ENCODE results near the gene CHIC2. TPM values are rescaled to one million over a fixed set of nuclear protein-coding genes. Genes with fewer than 3 reads are reported as not detected.

Gene CHIC2
- total and polyA plus RNA-seq, 2 of the 8 experiments (the other 6 are each of a cell fraction or from before 2014, with no cell fraction given) = 4.5 to 10.9 TPM

DNA sequence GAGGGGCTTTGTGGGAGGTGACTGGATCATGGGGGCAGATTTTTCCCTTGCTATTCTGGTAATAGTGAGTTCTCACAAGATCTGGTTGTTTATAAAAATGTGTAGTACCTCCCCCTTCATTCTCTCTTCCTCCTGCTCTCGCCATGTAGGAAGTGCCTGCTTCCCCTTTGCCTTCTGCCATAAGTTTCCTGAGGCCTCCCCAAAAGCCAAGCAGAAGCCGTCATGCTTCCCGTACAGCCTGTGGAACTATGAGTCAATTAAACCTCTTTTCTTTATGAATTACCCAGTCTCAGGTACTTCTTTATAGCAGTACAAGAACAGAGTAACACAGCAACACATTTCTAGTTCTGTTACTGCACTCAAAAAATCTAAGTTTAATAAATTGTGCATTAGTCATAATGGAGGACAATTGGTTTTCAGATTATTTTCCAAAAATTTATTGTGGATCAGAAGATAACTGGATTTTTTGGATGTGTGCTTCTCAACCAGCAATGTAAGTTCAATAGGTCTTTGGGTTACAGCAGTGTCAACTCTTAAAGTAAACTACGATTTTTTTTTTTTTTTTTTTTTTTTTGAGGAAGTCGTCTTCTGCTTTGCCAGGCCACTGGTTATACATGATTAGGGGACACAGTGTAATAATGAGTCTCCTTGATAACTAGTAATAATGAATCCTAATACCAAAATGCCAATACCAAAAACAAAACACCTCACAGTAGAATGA, 69.9 kb downstream of the CHIC2 start:
- H3K4me3 ChIP-seq (ENCODE audit: extremely low read depth in 1 of 4, insufficient read depth in 2 of 4, low read depth in 3 of 4, low read length in 4 of 4) = no peak overlapping the region
- H2AFZ ChIP-seq (ENCODE audit: low read length) = no peak overlapping the region
- H3K23ac ChIP-seq (ENCODE audit: insufficient read length) = no peak overlapping the region
- WGBS, 2 experiments (ENCODE audit: extremely low coverage in 1 of 2, insufficient coverage in 1 of 2, insufficient read length in 1 of 2, insufficient replicate concordance in 2 of 2, low coverage in 1 of 2, low lambda C conversion rate in 2 of 2, missing lambda C conversion rate in 1 of 2) = 93% methylated on average over 5 of the region's 5 CpGs; no CpG with 5 or more reads in 1 of the 2 experiments
- no peaks in the 10 kb centered on the region for H3K23me2 ChIP-seq (ENCODE audit: low read depth, low read length)
- H3K27me3 ChIP-seq (replicated peaks in 1 of 4; ENCODE audit: control insufficient read depth in 3 of 4, extremely low read depth in 1 of 4, insufficient read depth in 3 of 4, low read length in 3 of 4) = no peaks in the 10 kb centered on the region
- H3K27ac ChIP-seq (ENCODE audit: low read depth, low read length) = no peak overlapping the region
- no peak overlapping the region for H2BK20ac ChIP-seq (ENCODE audit: low read length)
- H2BK5ac ChIP-seq (ENCODE audit: low read depth, low read length) = no peak overlapping the region
- TF ChIP-seq SP2 (IDR thresholded peaks at IDR 0.05; ENCODE audit: low read length) = no peak
- no peak for TF ChIP-seq HDAC6 (IDR thresholded peaks at IDR 0.05; ENCODE audit: low read depth, low read length)
- TF ChIP-seq, protein P1, sequence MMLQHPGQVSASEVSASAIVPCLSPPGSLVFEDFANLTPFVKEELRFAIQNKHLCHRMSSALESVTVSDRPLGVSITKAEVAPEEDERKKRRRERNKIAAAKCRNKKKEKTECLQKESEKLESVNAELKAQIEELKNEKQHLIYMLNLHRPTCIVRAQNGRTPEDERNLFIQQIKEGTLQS (IDR thresholded peaks at IDR 0.05; ENCODE audit: insufficient read depth, low read depth, low read length) = no peak
- TF ChIP-seq CBX5 (IDR thresholded peaks at IDR 0.05; ENCODE audit: low read depth, low read length) = no peak
- no peak for TF ChIP-seq RNF2 (IDR thresholded peaks at IDR 0.05; ENCODE audit: borderline replicate concordance, low read depth, low read length, missing control alignments, poor library complexity, severe bottlenecking)
- no peak for TF ChIP-seq TAF1 (IDR thresholded peaks at IDR 0.05; ENCODE audit: low read depth, low read length)
- TF ChIP-seq RAD21 (IDR thresholded peaks at IDR 0.05 in 1 of 2, conservative IDR thresholded peaks at IDR 0.05 in 1 of 2; ENCODE audit: low read depth in 2 of 2, low read length in 2 of 2) = no peak
- TF ChIP-seq GTF2F1 (IDR thresholded peaks at IDR 0.05; ENCODE audit: borderline replicate concordance, low read depth, low read length) = no peak
- TF ChIP-seq EP300 (IDR thresholded peaks at IDR 0.05; ENCODE audit: borderline replicate concordance in 1 of 2, low read depth in 2 of 2, low read length in 2 of 2) = no peak
- no peaks in the 10 kb centered on the region for H3K36me3 ChIP-seq (ENCODE audit: control insufficient read depth in 2 of 4, insufficient read depth in 4 of 4, low read length in 3 of 4)
- H3K56ac ChIP-seq (replicated peaks; ENCODE audit: insufficient read length, low read depth, low read length) = no peak overlapping the region
- H3K9me3 ChIP-seq (ENCODE audit: insufficient read depth in 2 of 2, low read depth in 1 of 2, low read length in 1 of 2) = no peaks in the 10 kb centered on the region
- CTCF ChIA-PET (ENCODE audit: partially characterized antibody) = no interaction called here
- no peak overlapping the region for H3K14ac ChIP-seq (ENCODE audit: insufficient read length)
- POLR2A ChIA-PET (ENCODE audit: partially characterized antibody) = interaction anchor here (0.6 kb wide), 1 partner anchor 605 kb away, joined by 3 read pairs; no protein-coding TSS in a partner anchor
- no peak overlapping the region for H3K4ac ChIP-seq (replicated peaks; ENCODE audit: insufficient read length, low read depth, low read length)
- H2BK120ac ChIP-seq (replicated peaks; ENCODE audit: low read depth, low read length) = no peak overlapping the region
- H4K91ac ChIP-seq (replicated peaks; ENCODE audit: insufficient read length, low read length) = no peak overlapping the region
- no peak overlapping the region for H4K8ac ChIP-seq (ENCODE audit: extremely low read depth, insufficient read depth, low read length)
- H3K4me1 ChIP-seq (replicated peaks in 1 of 4; ENCODE audit: control insufficient read depth in 3 of 4, insufficient read depth in 4 of 4, low read length in 3 of 4) = no peaks in the 10 kb centered on the region
- H2AK5ac ChIP-seq (ENCODE audit: low read depth, low read length) = no peak overlapping the region
- no peak overlapping the region for H3K4me2 ChIP-seq (ENCODE audit: insufficient read depth in 1 of 2, low read depth in 2 of 2, low read length in 2 of 2)
- H2BK12ac ChIP-seq (ENCODE audit: low read depth, low read length) = no peak overlapping the region
- no peak overlapping the region for H3K18ac ChIP-seq (ENCODE audit: extremely low read depth, low read length)
- FAIRE-seq = no peak
- no peak overlapping the region for H3K9ac ChIP-seq (replicated peaks in 1 of 4; ENCODE audit: extremely low read depth in 1 of 4, low read depth in 3 of 4, low read length in 3 of 4)
- no peaks in the 10 kb centered on the region for H4K20me1 ChIP-seq (replicated peaks in 1 of 2; ENCODE audit: control insufficient read depth in 1 of 2, insufficient read depth in 2 of 2, low read length in 2 of 2)
- H2BK15ac ChIP-seq (ENCODE audit: low read length) = no peak overlapping the region
- H3K79me2 ChIP-seq (ENCODE audit: control insufficient read depth in 1 of 2, insufficient read depth in 2 of 2, low read length in 2 of 2) = no peaks in the 10 kb centered on the region
- no peak for DNase-seq (ENCODE audit: low read depth in 1 of 2, low spot score in 2 of 2)
- H4K5ac ChIP-seq (ENCODE audit: insufficient read length, low read depth, low read length) = no peak overlapping the region
- H3K79me1 ChIP-seq (ENCODE audit: low read depth, low read length) = no peaks in the 10 kb centered on the region

All from H1 (cell line).